D341Med (cell line): ENCODE data around the gene TRABD2B.

ENCODE experiments used
- DNase-seq: peaks from one replicate; pipeline ENCODE4 v3.0.0; 2012; ENCODE audit warnings: low spot score

Gene TRABD2B

GRCh38 chr1:47794081-47794480, 203.1 kb downstream of the TRABD2B start:
- DNase-seq, result no peak

- no peak for DNase-seq
Observed at GRCh38 chr1:47793563-47793962, 203.6 kb downstream of the TRABD2B start.

GRCh38 chr1:47792779-47793178, 204.4 kb downstream of the TRABD2B start:
- no peak for DNase-seq

GRCh38 chr1:47791879-47792608, 205.1 kb downstream of the TRABD2B start:
- no peak for DNase-seq

GRCh38 chr1:47788761-47789160, 208.4 kb downstream of the TRABD2B start:
- no peak for DNase-seq

GRCh38 chr1:47787560-47787959, 209.6 kb downstream of the TRABD2B start:
- DNase-seq, result no peak

GRCh38 chr1:47786316-47786715, 210.9 kb downstream of the TRABD2B start:
- no peak for DNase-seq

- DNase-seq, result no peak
Observed at GRCh38 chr1:47785561-47786271, 211.5 kb downstream of the TRABD2B start.

GRCh38 chr1:47785118-47785517, 212.1 kb downstream of the TRABD2B start:
- DNase-seq, result no peak

- no peak for DNase-seq
Observed at GRCh38 chr1:47784497-47784822, 212.7 kb downstream of the TRABD2B start.

- DNase-seq, result no peak
Observed at GRCh38 chr1:47783638-47784496, 213.3 kb downstream of the TRABD2B start.

- no peak for DNase-seq
Observed at GRCh38 chr1:47782414-47783166, 214.6 kb downstream of the TRABD2B start.

- DNase-seq, result no peak
Observed at GRCh38 chr1:47781171-47781959, 215.8 kb downstream of the TRABD2B start.

- no peak for DNase-seq
Observed at GRCh38 chr1:47780469-47780995, 216.7 kb downstream of the TRABD2B start.

GRCh38 chr1:47779613-47780012, 217.6 kb downstream of the TRABD2B start:
- DNase-seq, result no peak

- no peak for DNase-seq
Observed at GRCh38 chr1:47778280-47778679, 218.9 kb downstream of the TRABD2B start.

GRCh38 chr1:47777322-47777721, 219.9 kb downstream of the TRABD2B start:
- DNase-seq, result no peak

GRCh38 chr1:47776667-47777131, 220.5 kb downstream of the TRABD2B start:
- DNase-seq, result no peak

- no peak for DNase-seq
Observed at GRCh38 chr1:47774986-47775834, 222.0 kb downstream of the TRABD2B start.
